GM18868 (cell line): ENCODE data around the gene CCDC194.

Source experiments
- ATAC-seq: cut with Tn5 transposase; IDR thresholded peaks from one replicate; pipeline ENCODE4 v1.9.1; 2021; ENCODE audit warnings: mild to moderate bottlenecking, moderate library complexity; ENCODE audit not compliant: unreplicated experiment

The CCDC194 gene

GRCh38 chr19:17406046-17406886, 12.3 kb upstream of the CCDC194 start:
- peak; percentile 19 for ATAC-seq

DNA sequence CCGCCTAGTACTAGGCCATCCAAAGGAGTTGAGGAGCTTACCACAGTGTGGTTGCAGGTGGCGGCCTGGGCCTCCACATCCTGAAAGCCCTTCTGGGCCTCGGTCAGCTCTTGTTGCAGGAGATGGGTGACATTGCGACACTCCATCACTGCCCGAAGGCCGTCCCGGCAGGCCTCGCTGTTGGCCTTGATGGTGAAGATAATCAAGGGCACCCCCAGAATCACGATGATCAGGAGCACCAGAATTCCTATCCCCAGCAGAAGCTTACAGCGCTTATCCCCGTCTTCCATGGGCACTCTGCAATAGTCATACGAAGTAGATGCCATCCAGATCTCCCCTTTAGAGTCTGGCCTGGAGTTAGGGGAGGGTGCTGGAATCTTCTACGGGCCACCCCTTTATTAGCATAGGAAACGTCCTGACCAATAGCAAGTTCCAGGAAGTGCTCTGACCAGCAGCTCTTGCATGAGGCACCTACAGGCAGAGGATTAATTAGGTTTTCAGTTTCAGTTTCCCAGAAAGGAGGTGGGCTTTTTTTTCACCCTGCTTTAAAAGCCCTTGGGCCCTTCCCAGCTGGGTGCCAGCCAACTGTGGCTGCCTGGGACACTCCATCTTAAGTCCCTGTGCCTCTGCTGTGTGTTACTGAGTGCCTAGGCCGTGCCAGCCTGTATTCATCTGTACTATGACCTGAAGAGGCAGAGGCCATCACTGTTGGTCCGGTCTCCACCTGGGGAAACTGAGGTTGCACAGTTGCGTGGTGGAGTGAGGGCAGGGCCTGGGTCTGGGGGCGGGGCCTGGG, 11.5 kb upstream of the CCDC194 start, which contains the start of gene BST2:
Gene BST2 (minus strand): TSS at position 381 of the 796 bp plus-strand sequence. CDS start 55 bp downstream, at position 326.
- peak; percentile 83 for ATAC-seq

DNA sequence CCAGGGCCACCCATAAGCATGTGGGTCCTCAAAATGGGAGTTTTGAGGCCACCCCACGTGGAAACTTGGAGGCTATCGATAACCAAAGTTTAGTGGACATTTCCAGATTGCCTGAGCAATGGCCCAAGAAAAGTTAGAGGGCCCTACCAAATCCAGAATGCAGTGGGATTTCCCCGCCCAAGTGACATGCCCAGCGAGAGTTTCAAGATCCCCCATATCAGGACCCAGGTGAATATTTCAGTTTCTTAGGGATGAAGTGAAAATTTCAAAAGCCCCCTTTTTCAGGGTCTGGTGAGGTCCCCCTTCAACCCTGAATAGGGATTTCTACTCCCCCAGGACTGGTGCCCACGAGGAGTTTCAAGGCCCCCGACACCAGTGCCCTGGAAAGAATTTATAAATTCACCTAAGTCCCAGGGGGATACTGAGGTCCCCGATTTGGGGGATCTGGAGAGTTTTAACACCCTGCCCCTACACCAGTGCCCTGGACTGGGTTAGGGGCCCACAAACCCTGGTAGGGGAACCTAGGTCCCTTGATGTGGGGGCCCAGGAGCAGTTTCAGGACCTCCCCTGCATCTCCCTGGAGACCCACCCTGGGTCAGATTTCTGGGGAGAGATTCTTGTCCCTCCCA, 10.7 kb upstream of the CCDC194 start:
- peak; percentile 20 for ATAC-seq

DNA sequence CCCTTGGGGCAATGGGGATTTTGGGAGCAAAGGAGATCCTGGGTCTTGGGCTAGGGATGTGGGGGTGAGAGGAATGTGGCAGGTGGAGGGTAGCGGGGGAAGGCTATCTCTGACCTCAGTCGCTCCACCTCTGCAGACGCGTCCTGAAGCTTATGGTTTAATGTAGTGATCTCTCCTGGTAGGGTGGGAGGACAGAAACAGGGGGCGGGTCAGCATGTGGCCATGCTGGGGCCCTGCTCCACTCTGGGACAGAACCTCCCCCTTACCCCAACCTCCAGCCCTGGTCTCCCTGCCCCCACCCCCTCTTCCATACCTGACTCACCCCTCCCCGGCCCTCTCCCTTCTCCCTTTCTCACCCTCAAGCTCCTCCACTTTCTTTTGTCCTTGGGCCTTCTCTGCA, 10.0 kb upstream of the CCDC194 start:
- ATAC-seq = no peak

- ATAC-seq = no peak
Observed at GRCh38 chr19:17402982-17403855, 9.2 kb upstream of the CCDC194 start.

GRCh38 chr19:17401628-17402027, 7.6 kb upstream of the CCDC194 start:
- ATAC-seq = no peak

- no peak for ATAC-seq
Observed at GRCh38 chr19:17398902-17399527, 5.0 kb upstream of the CCDC194 start.

- ATAC-seq = no peak
Observed at GRCh38 chr19:17394891-17395415, 957 bp upstream of the CCDC194 start.

GRCh38 chr19:17393002-17393401, 994 bp downstream of the CCDC194 start:
- no peak for ATAC-seq

DNA sequence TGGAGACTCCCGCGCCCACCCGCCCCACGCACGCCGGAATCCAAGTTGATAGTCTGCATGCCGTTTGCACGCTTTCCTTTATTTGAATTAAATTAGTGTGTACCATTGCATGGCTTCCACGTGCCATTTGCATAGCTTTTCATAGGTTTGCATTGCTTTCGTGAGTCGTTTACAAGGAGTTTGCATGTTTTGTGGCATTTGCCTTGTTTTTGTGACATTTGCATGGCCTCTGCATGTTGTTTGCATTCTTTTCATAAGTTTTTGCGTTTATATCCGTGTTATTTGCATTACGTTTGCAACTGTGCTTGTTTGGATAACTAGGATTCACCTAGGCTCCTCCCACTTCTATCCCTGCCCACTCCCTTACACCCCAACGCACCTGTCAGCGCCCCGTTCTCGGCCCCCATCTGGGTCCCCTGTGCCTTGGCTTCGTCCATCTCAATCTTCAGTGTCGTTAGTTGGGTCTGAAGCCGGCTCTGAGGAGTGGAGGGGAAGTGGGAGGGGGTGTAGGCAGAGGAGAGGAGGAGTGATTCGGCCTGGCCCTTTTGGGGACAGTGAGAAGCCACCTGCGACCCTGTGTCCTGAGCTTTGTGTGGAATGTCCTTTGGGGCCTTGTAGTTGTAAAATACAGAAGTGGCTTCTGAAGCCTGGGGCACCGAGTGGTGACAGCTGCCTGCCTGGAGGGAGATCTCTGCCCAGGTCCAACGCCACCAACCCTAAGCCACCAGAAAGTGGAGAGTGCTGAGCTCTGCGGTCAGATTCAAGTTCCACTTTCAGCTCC, 2.4 kb downstream of the CCDC194 start:
- no peak for ATAC-seq

DNA sequence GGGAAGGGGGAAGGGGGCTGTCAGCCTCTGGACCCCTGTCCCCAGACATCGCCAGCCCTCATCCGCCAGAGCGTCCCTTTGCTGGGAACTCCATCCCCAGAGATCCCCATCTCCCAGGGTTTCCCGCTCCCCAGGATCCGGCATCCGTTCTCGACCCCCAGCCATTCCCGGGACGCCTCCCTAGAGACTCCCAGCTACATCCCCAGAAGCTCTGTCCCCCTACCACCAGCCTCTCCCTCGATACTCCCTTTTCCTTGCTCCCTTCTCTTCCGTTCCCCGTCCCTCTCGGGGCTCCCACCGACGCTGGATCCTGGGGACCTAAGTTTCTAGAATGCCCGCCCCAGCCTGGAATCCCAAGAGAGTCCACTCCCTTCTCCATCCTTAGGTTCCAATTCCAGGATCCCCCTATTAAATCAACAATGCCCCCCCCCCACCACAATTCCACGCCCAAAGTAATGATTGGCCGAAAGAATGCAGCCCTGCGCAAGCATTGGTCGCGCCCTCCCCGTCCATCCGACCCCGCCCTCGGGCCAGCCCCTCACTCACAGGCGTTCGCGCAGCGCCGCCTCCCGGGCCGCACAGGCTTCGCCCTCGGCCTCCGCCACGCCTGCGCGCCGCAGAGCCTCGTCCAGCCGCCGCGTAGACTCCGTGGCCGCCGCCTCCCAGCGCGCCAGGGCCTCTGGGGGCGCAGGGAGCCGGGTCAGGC, 3.2 kb downstream of the CCDC194 start:
- ATAC-seq = peak; percentile 81

DNA sequence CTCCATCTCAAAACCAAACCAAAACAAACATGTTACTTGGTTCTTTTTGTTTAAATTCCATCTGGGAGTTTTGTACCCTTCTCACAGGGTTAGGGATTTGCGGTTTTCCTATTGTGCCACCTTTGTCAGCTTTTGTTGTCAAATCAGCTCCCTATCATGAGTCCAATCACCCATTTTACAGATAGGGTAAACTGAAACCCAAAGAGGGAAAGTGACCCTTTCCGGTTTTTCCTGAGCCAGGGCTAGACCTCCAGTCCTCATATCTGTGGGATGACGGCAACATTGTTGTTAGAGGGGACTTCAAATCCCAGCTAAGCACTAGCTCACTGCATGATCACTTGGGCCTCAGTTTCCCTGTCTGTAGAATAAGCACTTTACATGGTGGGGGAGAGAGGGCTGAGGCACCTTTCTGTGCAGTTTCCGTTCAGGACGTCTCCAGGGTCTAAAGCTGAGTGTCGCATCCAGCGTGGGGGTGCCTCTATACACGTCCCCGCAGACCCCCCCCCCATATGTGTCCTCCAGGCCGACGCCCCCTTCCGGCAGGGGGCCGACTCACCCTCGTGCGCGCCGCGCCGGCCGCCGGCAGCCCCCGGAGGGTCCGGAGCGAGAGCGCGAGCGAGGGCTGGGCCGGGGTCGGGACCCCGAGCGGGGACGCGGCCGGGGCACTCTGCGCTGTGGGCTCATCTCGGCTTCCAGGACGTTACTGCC, 3.9 kb downstream of the CCDC194 start:
- no peak for ATAC-seq

GRCh38 chr19:17389288-17389687, 4.7 kb downstream of the CCDC194 start:
- no peak for ATAC-seq

DNA sequence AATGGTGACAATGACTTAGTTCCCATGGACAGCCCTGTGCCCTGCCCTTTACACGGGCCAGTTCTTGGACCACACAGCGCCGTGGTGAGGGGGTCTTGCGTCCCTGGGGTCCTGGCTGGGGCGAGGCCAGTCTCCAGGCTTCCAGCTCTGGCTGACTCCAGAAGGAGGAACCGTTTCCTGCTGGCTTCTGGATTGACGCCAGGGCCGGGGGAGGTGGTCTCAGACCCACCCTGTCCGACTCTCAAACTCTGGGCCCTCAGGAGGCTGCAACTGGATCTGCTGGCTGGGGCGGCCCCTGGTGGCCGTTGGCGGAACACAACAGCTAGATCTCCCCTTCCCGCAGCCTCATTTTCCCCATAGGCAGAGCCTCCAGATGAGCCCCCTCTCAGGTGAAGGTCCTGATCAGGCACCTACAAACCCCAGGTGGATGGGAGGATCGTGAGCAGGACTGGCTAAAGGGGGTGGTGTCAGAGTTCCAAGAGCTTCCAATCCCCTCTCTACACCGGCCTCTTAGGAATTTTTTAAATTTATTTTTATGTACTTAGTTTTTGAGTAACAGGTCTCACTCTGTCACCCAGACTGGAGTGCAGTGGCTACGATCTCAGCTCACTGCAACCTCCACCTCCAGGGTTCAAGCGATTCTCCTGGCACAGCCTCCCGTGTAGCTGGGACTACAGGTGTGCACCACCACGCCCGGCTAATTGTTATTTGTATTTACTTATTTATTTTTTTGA, 8.0 kb downstream of the CCDC194 start:
- no peak for ATAC-seq

GRCh38 chr19:17380426-17381138, 13.4 kb downstream of the CCDC194 start:
- ATAC-seq = no peak

- no peak for ATAC-seq
Observed at GRCh38 chr19:17379221-17379631, 14.8 kb downstream of the CCDC194 start.
